ENCODE data around the gene S1PR3.

Gene S1PR3

GRCh38 chr9:89010526-89011111 lies 19.4 kb downstream of the S1PR3 start:
- no peak for DNase-seq

- no peak for DNase-seq
These were observed 20.4 kb downstream of the S1PR3 start for GRCh38 chr9:89011683-89012082.

- DNase-seq = no peak
These were observed 21.2 kb downstream of the S1PR3 start for GRCh38 chr9:89012294-89013042.

GRCh38 chr9:89013660-89014059 lies 22.4 kb downstream of the S1PR3 start:
- no peak for DNase-seq

GRCh38 chr9:89014153-89014552 lies 22.9 kb downstream of the S1PR3 start:
- no peak for DNase-seq

GRCh38 chr9:89015336-89015735 lies 24.1 kb downstream of the S1PR3 start:
- no peak for DNase-seq

- no peak for DNase-seq
These were observed 29.5 kb downstream of the S1PR3 start for GRCh38 chr9:89020754-89021153.

GRCh38 chr9:89021154-89021803 lies 30.0 kb downstream of the S1PR3 start:
- no peak for DNase-seq

GRCh38 chr9:89022001-89022759 lies 30.9 kb downstream of the S1PR3 start:
- no peak for DNase-seq

GRCh38 chr9:89022902-89023301 lies 31.6 kb downstream of the S1PR3 start:
- no peak for DNase-seq

GRCh38 chr9:89023740-89024139 lies 32.5 kb downstream of the S1PR3 start:
- no peak for DNase-seq

- DNase-seq = no peak
These were observed 33.5 kb downstream of the S1PR3 start for GRCh38 chr9:89024727-89025126.

- DNase-seq = no peak
These were observed 34.3 kb downstream of the S1PR3 start for GRCh38 chr9:89025553-89025952.

- no peak for DNase-seq
These were observed 35.6 kb downstream of the S1PR3 start for GRCh38 chr9:89026876-89027275.

- DNase-seq = no peak
These were observed 38.5 kb downstream of the S1PR3 start for GRCh38 chr9:89029788-89030187.

- no peak for DNase-seq
These were observed 40.9 kb downstream of the S1PR3 start for GRCh38 chr9:89032173-89032572.

- no peak for DNase-seq
These were observed 41.4 kb downstream of the S1PR3 start for GRCh38 chr9:89032661-89033060.

- no peak for DNase-seq
These were observed 45.1 kb downstream of the S1PR3 start for GRCh38 chr9:89036383-89036782.

- no peak for DNase-seq
These were observed 45.6 kb downstream of the S1PR3 start for GRCh38 chr9:89036891-89037290.

- DNase-seq = no peak
These were observed 46.1 kb downstream of the S1PR3 start for GRCh38 chr9:89037346-89037745.

GRCh38 chr9:89037891-89038290 lies 46.6 kb downstream of the S1PR3 start:
- no peak for DNase-seq

GRCh38 chr9:89038382-89039103 lies 47.3 kb downstream of the S1PR3 start:
- no peak for DNase-seq

GRCh38 chr9:89039104-89039465 lies 47.8 kb downstream of the S1PR3 start:
- no peak for DNase-seq
